OCI-M2 (cell line): Measurements from ENCODE around the gene LTBP4.
"Not testable (repeated sequence)": the region's sequence is repeated elsewhere in the genome, so short reads cannot be mapped to it uniquely, and the experiment has no call there.

ENCODE experiments used
- DNase-seq: peaks from one replicate; lab custom pipeline; 2025; ENCODE audit not compliant: unreplicated experiment; lab: John Stamatoyannopoulos, UW

LTBP4 gene

GRCh38 chr19:40571831-40572495, 29.2 kb upstream of the LTBP4 start:
- DNase-seq, result no peak

DNA sequence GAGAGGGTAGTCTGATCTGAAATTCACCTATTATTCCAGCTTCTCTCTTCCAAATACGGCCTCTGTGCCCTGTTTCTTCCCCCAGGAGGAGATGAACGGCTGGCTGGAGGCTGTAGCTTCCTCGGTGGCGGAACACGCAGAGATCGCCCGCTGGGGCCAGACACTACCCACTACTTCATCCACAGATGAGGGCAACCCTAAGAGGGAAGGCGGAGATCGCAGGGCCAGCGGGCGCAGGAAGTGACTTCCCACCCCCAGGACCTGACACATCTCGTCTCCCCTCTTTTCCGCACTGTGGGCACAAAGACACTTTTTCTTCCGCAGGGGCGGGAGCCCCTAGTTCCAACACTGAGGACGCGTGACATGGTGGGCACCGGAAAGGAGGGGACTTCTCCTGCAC, 25.8 kb upstream of the LTBP4 start:
- DNase-seq, result no peak

GRCh38 chr19:40576151-40576584, 25.0 kb upstream of the LTBP4 start:
- DNase-seq, result no peak

GRCh38 chr19:40576585-40577451, 24.4 kb upstream of the LTBP4 start, which contains the start of gene SHKBP1:
SHKBP1 (plus strand) TSS chr19:40576873; CDS start chr19:40576900, 27 bp downstream.
- peak; percentile 87 for DNase-seq

- DNase-seq, result no peak
Measured at GRCh38 chr19:40578442-40578908, 22.7 kb upstream of the LTBP4 start.

DNA sequence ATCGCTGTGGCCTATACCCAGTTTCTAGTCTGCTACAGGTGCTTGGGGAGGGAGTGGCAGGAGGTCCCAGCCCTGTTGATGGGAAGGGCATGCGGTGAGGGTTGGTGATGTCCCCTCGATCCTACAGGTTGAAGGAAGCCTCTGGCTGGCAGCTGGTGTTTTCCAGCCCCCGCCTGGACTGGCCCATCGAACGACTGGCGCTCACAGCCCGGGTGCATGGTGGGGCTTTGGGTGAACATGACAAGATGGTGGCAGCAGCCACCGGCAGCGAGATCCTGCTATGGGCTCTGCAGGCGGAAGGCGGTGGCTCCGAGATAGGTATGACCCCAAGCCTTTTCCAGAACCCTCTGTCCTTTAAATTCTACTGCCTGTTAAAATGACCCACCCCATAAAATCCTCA, 20.6 kb upstream of the LTBP4 start:
- no peak for DNase-seq

- no peak for DNase-seq
Measured at GRCh38 chr19:40581531-40581930, 19.6 kb upstream of the LTBP4 start.

DNA sequence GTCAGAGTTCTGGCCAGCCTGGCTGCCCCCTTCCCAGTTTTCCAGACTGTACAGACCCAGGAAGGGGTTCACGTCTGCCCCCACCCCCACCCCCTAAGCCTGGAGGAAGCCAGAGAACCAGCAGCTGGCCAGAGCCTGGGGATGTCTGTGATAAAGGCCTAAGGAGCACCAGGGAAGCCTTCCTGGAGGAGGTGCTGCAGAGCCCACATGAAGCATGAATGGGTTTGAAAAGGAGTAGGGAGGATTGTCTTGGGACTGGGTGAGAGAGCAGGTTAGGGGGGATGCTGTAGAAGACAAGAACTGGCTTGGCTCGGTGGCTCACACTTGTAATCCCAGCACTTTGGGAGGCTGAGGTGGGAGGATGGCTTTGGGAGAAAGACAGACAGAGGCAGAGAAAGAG, 18.7 kb upstream of the LTBP4 start:
- no peak for DNase-seq

GRCh38 chr19:40583283-40583682, 17.9 kb upstream of the LTBP4 start:
- no peak for DNase-seq

DNA sequence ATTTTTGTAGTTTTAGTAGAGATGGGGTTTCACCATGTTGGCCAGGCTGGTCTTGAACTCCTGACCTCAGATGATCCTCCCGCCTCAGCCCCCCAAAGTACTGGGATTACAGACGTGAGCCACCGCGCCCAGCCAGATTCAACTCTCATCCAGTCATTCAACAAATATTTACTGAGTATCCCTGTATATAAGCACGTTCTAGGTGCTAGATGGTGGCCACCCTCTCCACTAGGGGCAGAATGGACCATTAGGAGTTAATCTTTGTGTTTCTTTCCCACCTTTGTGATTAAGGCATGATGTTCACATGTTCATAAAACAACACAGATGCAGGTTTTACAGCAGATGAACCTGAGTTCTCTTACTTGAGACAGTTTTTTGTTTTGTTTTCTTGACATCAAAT, 17.2 kb upstream of the LTBP4 start:
- no peak for DNase-seq

GRCh38 chr19:40585241-40585981, 15.8 kb upstream of the LTBP4 start:
- no peak for DNase-seq

DNA sequence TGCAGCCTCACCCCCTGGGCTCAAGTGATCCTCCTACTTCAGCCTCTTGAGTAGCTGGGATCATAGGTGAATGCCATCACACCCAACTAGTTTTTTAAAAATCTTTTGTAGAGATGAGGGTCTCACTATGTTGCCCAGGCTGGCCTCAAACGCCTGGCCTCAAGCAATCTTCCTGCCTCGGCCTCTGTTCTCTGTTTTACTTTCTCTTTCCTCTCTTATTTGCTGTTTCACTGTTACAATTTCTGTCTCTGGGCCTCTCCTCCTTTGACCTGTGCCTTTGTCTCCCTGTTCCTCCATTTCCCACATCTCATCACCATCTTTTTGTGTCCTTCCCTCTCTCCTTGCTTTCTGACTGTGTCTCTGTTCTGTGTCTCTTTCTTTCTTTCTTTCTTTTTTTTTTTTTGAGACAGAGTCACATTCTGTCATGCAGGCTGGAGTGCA, 15.2 kb upstream of the LTBP4 start:
- no peak for DNase-seq

- DNase-seq, result no peak
Measured at GRCh38 chr19:40586611-40587010, 14.6 kb upstream of the LTBP4 start.

DNA sequence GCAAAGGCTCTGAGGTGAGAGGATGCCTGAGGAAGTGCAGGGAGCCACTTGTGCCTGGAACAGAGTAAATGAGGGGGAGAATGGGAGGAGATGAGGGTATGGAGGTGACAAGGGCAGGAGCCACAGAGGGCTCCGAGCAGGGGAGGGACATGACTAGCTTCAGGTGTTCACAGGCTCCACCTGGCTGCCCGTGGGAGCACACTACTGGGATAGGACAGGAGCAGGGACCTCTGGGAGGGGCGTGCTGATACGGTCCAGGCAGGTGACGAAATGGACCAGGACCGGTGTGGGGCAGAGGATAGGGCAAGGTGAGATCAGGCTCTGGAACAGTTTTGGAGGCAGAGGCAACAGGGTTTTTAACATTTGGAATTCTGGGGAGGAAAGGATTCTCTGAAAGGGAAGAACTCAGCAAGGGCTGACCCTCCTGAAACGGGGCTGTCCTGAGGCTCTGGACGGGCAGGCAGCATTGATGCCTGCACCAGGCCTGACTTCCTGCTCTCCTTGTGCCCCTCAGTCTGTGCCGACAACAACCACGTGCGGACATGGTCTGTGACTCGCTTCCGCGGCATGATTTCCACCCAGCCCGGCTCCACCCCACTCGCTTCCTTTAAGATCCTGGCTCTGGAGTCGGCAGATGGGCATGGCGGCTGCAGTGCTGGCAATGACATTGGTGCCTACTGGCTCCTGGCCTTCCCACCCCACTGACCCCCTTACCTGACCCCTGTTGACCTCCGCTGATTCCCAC, 12.9 kb upstream of the LTBP4 start:
- no peak for DNase-seq

GRCh38 chr19:40588926-40589569, 12.1 kb upstream of the LTBP4 start:
- no peak for DNase-seq

GRCh38 chr19:40589591-40590429, 11.4 kb upstream of the LTBP4 start:
- DNase-seq, result no peak

- DNase-seq, result no peak
Measured at GRCh38 chr19:40590464-40591265, 10.5 kb upstream of the LTBP4 start.

GRCh38 chr19:40591724-40592123, 9.4 kb upstream of the LTBP4 start:
- not testable (repeated sequence) for DNase-seq

- DNase-seq, result no peak
Measured at GRCh38 chr19:40592170-40592569, 9.0 kb upstream of the LTBP4 start.
